NCI-H226 (cell line): Measurements from ENCODE around the gene PLOD2.

Source experiments
- DNase-seq: peaks from one replicate; pipeline ENCODE4 v3.0.0-alpha.2; 2015

PLOD2 gene

GRCh38 chr3:146160964-146161662 lies at the start of gene PLOD2:
Gene PLOD2 (minus strand): TSS chr3:146161184. CDS start chr3:146160989, 195 bp downstream.
- peak; percentile 90 for DNase-seq

GRCh38 chr3:146209371-146209770 lies 48.4 kb upstream of the PLOD2 start:
- DNase-seq: peak; percentile 35

- DNase-seq: no peak
Measured at GRCh38 chr3:146203776-146204175, 42.8 kb upstream of the PLOD2 start.

GRCh38 chr3:146200461-146201220 lies 39.7 kb upstream of the PLOD2 start:
- DNase-seq: no peak

- DNase-seq: no peak
Measured at GRCh38 chr3:146199762-146200161, 38.8 kb upstream of the PLOD2 start.

- DNase-seq: no peak
Measured at GRCh38 chr3:146196789-146197188, 35.8 kb upstream of the PLOD2 start.

GRCh38 chr3:146195605-146196004 lies 34.6 kb upstream of the PLOD2 start:
- DNase-seq: no peak

GRCh38 chr3:146195030-146195429 lies 34.0 kb upstream of the PLOD2 start:
- no peak for DNase-seq

- no peak for DNase-seq
Measured at GRCh38 chr3:146191051-146191450, 30.1 kb upstream of the PLOD2 start.

- DNase-seq: peak; percentile 58
Measured at GRCh38 chr3:146189519-146190173, 28.7 kb upstream of the PLOD2 start.

- DNase-seq: no peak
Measured at GRCh38 chr3:146187334-146187950, 26.5 kb upstream of the PLOD2 start.

- DNase-seq: peak; percentile 41
Measured at GRCh38 chr3:146184241-146185015, 23.4 kb upstream of the PLOD2 start.

- no peak for DNase-seq
Measured at GRCh38 chr3:146181216-146181615, 20.2 kb upstream of the PLOD2 start.

GRCh38 chr3:146180376-146180775 lies 19.4 kb upstream of the PLOD2 start:
- no peak for DNase-seq

GRCh38 chr3:146178006-146178689 lies 17.2 kb upstream of the PLOD2 start:
- DNase-seq: no peak

GRCh38 chr3:146177519-146177918 lies 16.5 kb upstream of the PLOD2 start:
- no peak for DNase-seq

- no peak for DNase-seq
Measured at GRCh38 chr3:146177072-146177471, 16.1 kb upstream of the PLOD2 start.

- peak; percentile 42 for DNase-seq
Measured at GRCh38 chr3:146172586-146172985, 11.6 kb upstream of the PLOD2 start.

- DNase-seq: no peak
Measured at GRCh38 chr3:146170591-146170990, 9.6 kb upstream of the PLOD2 start.

- DNase-seq: peak; percentile 76
Measured at GRCh38 chr3:146169891-146170290, 8.9 kb upstream of the PLOD2 start.

GRCh38 chr3:146166826-146167225 lies 5.8 kb upstream of the PLOD2 start:
- peak; percentile 74 for DNase-seq

- DNase-seq: peak; percentile 95
Measured at GRCh38 chr3:146166415-146166821, 5.4 kb upstream of the PLOD2 start.
